Prostate gland (tissue), 2 donors: Measurements from ENCODE around the gene EPAS1. TPM values are rescaled to one million over a fixed set of nuclear protein-coding genes. Genes with fewer than 3 reads are reported as not detected.

Experiments
- DNase-seq: peaks from one replicate; pipeline ENCODE4 v3.0.0-alpha.2; 2019; ENCODE audit warnings: low spot score
- H3K27ac ChIP-seq, 2 donors: fragments of 200-600 bp; sonication (generic); 2 replicates each; pipeline ENCODE4 v1.5.1; 2017 to 2019
- H3K27me3 ChIP-seq: fragments of 200-600 bp; sonication (generic); replicated peaks from 2 replicates; pipeline ENCODE4 v1.5.1; 2019; ENCODE audit not compliant: insufficient read depth
- H3K36me3 ChIP-seq, 2 donors: fragments of 200-600 bp; sonication (generic); 1 replicate in 1 of 2; 2 replicates in 1 of 2; pipeline versions ENCODE4 v1.5.1 to v1.8.1; 2017 to 2019
- H3K4me1 ChIP-seq: fragments of 200-600 bp; sonication (generic); replicated peaks from 2 replicates; pipeline ENCODE4 v1.5.1; 2019
- H3K4me3 ChIP-seq, 2 donors: fragments of 200-600 bp; sonication (generic); 2 replicates each; pipeline ENCODE4 v1.5.1; 2017 to 2019
- H3K9me3 ChIP-seq: fragments of 200-600 bp; sonication (generic); 2 replicates; pipeline ENCODE4 v1.5.1; 2017
- POLR2A ChIP-seq: fragments of 450-650 bp; IDR thresholded peaks from one replicate; pipeline ENCODE4 v1.6.1; 2016; ENCODE audit warnings: antibody characterized with exemption, mild to moderate bottlenecking
- POLR2AphosphoS5 ChIP-seq: sonication (generic); formaldehyde crosslinking; IDR thresholded peaks from one replicate; pipeline ENCODE4 v1.6.1; 2017; ENCODE audit warnings: antibody characterized with exemption
- WGBS: methylation state at CpG from one replicate; pipeline ENCODE4 v1.1.5; 2018; 5-methylcytosine and 5-hydroxymethylcytosine counted together
- intact Hi-C: fragments of 100-400 bp; cut with DNase I; formaldehyde crosslinking; loops from one replicate; pipeline ENCODE4 v1.14.2; 2022
- total RNA-seq, 2 donors: library from RNA; depleted of rRNA; stranded (reverse); fragments of >200 nt; gene quantifications; one replicate each; pipeline ENCODE4 v1.1.0, GENCODE V29; 2016
- TF ChIP-seq, protein P1 (sequence below), 4 experiments: fragments of 200-600 bp in 2 of 4; fragments of 450-650 bp in 2 of 4; sonication (generic) in 2 of 4; IDR thresholded peaks; 1 replicate in 3 of 4; 2 replicates in 1 of 4; pipeline ENCODE4 v1.5.1; 2016 to 2019; ENCODE audit warnings: antibody characterized with exemption in 4 of 4, mild to moderate bottlenecking in 2 of 4, moderate library complexity in 2 of 4

EPAS1 gene
- total RNA-seq, 2 donors from 2014 or later, result 109 to 356 TPM

DNA sequence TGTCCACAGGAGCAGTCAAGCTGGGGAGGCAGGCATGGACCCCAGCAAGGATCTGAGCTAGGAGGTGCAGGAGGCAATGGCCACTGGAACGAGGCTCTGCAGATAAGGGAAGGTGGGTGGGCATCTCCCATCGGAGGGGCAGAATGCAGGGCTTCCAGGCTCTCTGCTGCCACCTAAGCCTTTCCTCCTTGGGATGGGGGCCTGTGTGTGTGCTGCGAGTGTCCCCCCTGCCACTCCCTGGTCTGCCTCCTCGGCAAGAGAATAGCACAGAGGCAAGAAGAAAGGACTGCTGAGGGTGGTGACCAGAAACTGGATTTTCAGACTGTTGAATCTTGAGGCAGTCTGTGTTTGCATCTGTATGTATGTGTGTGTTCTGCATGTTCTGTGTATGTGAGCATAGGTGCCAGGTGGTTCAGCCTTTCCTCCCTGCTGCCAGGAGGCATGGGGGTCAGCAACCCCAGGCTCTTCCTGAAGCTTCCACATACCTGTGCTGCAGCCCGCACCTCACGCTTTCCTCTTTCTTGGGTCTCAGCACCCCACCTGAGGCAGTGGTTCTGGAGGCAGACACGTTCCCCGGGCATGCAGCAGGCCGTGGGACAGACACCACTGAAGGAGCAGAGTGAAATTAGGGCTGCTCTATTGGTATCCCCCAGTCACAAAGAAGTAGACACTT, 86.7 kb downstream of the EPAS1 start:
- DNase-seq, result no peak
- Histone ChIP-seq H3K27me3 (no peaks in the 10 kb centered on the region), H3K9me3 (no peaks in the 10 kb centered on the region), H3K4me3 (no peak overlapping the region), H3K36me3 (peaks cover 0 to 10% of the 10 kb centered on the region in 2 donors), H3K27ac (no peak overlapping the region), H3K4me1 (no peaks in the 10 kb centered on the region)
- 92% methylated on average over 9 of the region's 9 CpGs for WGBS
- intact Hi-C loops, result no loop called here
- no peak for TF ChIP-seq POLR2AphosphoS5
- TF ChIP-seq POLR2A, result no peak
- TF ChIP-seq, protein P1, sequence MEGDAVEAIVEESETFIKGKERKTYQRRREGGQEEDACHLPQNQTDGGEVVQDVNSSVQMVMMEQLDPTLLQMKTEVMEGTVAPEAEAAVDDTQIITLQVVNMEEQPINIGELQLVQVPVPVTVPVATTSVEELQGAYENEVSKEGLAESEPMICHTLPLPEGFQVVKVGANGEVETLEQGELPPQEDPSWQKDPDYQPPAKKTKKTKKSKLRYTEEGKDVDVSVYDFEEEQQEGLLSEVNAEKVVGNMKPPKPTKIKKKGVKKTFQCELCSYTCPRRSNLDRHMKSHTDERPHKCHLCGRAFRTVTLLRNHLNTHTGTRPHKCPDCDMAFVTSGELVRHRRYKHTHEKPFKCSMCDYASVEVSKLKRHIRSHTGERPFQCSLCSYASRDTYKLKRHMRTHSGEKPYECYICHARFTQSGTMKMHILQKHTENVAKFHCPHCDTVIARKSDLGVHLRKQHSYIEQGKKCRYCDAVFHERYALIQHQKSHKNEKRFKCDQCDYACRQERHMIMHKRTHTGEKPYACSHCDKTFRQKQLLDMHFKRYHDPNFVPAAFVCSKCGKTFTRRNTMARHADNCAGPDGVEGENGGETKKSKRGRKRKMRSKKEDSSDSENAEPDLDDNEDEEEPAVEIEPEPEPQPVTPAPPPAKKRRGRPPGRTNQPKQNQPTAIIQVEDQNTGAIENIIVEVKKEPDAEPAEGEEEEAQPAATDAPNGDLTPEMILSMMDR (IDR thresholded peaks at IDR 0.05), result no peak

DNA sequence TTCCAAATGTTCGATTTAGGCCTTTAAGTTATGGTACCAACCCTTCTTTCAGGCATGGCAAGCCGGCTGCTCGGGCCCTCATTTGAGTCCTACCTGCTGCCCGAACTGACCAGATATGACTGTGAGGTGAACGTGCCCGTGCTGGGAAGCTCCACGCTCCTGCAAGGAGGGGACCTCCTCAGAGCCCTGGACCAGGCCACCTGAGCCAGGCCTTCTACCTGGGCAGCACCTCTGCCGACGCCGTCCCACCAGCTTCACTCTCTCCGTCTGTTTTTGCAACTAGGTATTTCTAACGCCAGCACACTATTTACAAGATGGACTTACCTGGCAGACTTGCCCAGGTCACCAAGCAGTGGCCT, 87.2 kb downstream of the EPAS1 start:
- TF ChIP-seq POLR2A, result no peak
- TF ChIP-seq POLR2AphosphoS5, result no peak
- TF ChIP-seq, protein P1 (IDR thresholded peaks at IDR 0.05), result no peak
- WGBS, result 94% methylated on average over 12 of the region's 12 CpGs
- Histone ChIP-seq H3K4me3 (no peak overlapping the region), H3K9me3 (no peaks in the 10 kb centered on the region), H3K27me3 (no peaks in the 10 kb centered on the region), H3K27ac (no peak overlapping the region), H3K4me1 (no peaks in the 10 kb centered on the region), H3K36me3 (peaks cover 0 to 10% of the 10 kb centered on the region in 2 donors)
- DNase-seq, result no peak
- intact Hi-C loops, result no loop called here

DNA sequence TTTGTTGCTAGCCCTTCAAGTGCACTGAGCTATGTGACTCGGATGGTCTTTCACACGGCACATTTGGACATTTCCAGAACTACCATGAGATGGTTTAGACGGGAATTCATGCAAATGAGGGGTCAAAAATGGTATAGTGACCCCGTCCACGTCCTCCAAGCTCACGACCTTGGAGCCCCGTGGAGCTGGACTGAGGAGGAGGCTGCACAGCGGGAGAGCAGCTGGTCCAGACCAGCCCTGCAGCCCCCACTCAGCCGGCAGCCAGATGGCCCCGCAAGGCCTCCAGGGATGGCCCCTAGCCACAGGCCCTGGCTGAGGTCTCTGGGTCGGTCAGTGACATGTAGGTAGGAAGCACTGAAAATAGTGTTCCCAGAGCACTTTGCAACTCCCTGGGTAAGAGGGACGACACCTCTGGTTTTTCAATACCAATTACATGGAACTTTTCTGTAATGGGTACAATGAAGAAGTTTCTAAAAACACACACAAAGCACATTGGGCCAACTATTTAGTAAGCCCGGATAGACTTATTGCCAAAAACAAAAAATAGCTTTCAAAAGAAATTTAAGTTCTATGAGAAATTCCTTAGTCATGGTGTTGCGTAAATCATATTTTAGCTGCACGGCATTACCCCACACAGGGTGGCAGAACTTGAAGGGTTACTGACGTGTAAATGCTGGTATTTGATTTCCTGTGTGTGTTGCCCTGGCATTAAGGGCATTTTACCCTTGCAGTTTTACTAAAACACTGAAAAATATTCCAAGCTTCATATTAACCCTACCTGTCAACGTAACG, 88.8 kb downstream of the EPAS1 start:
- Histone ChIP-seq H3K4me1 (no peaks in the 10 kb centered on the region), H3K27me3 (no peaks in the 10 kb centered on the region), H3K36me3 (peaks cover 0 to 10% of the 10 kb centered on the region in 2 donors), H3K4me3 (no peak overlapping the region), H3K27ac (no peak overlapping the region), H3K9me3 (no peaks in the 10 kb centered on the region)
- intact Hi-C loops, result no loop called here
- TF ChIP-seq, protein P1 (IDR thresholded peaks at IDR 0.05), result no peak
- no peak for TF ChIP-seq POLR2A
- TF ChIP-seq POLR2AphosphoS5, result no peak
- 86% methylated on average over 18 of the region's 18 CpGs for WGBS
- DNase-seq, result no peak

DNA sequence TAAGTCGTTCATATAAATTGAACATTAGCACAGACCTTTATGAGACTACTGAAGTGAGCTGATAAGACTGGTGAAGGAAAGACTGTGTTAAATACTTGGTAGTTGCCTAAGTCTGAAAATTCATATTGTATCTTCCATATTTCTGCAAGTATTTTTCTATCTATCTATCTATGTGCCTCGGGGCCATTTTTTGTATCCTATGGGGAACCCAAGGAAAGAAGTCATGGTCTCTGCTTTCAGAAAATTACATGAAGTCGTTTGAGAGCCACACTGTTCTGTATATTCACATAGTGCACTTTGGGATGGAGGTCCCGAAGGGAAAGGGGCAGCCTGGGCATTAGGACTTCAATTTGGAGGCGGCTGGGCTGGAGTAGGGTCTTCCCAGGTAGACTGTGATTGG, 89.6 kb downstream of the EPAS1 start:
- DNase-seq, result no peak
- Histone ChIP-seq H3K27ac (no peak overlapping the region), H3K9me3 (no peaks in the 10 kb centered on the region), H3K4me3 (no peak overlapping the region), H3K27me3 (no peaks in the 10 kb centered on the region), H3K36me3 (peaks cover 0 to 8% of the 10 kb centered on the region in 2 donors), H3K4me1 (no peaks in the 10 kb centered on the region)
- 90% methylated on average over 5 of the region's 5 CpGs for WGBS
- intact Hi-C loops, result no loop called here
- no peak for TF ChIP-seq POLR2A
- TF ChIP-seq, protein P1 (IDR thresholded peaks at IDR 0.05), result no peak
- TF ChIP-seq POLR2AphosphoS5, result no peak
